ENCODE data around the gene KCNH8.
"Not testable (repeated sequence)": the region's sequence is repeated elsewhere in the genome, so short reads cannot be mapped to it uniquely, and the experiment has no call there.

The KCNH8 gene

DNA sequence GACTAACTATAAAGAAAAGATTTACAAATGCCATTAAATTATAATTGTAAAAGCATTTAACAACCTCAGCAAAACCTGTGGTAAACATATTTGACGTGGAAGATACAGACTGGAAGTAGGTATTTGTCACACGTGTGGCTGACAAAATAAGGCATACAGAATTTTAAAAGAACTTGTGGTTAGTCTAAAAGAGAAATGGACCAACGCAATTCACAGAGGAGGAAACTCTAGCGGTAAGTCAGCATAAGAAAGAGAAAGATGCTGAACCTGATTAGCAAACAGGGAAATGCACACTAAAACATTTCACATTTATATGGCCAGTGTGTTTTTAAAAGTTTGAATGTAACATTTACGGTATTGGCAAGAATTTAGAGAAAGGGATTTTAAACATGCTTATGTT lies 35.3 kb downstream of the KCNH8 start:
- no peak for DNase-seq

GRCh38 chr3:19190126-19190525 lies 41.8 kb downstream of the KCNH8 start:
- no peak for DNase-seq

DNA sequence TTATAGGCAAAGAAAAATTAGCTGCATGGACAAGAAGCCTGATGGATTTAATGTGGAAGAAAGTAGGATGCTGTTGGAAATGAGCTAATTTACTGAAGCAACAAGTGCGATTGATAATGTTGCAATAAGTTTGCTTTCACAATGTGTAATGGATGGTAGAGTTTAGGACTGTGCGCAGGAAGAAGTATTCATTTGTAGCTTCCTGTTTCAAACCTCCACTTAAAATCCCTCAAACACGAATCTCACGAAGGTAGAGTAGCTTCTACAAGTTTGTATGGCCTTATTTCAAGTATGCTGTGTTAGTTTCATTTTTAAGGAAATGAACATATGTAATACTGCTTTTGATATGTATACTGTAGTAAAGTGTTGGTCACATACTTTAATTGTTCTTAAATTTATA lies 42.3 kb downstream of the KCNH8 start:
- no peak for DNase-seq

GRCh38 chr3:19199131-19199530 lies 50.8 kb downstream of the KCNH8 start:
- no peak for DNase-seq

DNA sequence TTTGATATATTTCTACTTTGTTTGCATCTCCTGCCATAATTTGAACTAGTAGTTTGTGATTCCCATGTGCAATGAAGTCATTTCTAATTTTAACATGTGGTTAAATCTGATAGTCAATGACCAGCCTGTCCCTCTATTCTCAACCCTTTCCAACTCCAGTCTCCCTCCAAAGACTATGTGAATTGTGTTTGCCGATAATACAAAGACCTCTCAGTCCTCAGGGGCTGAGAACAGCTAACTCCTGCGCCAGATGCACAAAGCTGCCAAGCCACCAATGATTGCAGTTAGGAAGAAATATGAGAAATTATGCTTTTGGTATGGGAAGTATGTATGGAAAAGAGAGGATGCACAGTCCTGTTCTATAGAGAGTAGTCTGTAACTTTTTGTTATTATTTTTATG lies 54.0 kb downstream of the KCNH8 start:
- DNase-seq = no peak

DNA sequence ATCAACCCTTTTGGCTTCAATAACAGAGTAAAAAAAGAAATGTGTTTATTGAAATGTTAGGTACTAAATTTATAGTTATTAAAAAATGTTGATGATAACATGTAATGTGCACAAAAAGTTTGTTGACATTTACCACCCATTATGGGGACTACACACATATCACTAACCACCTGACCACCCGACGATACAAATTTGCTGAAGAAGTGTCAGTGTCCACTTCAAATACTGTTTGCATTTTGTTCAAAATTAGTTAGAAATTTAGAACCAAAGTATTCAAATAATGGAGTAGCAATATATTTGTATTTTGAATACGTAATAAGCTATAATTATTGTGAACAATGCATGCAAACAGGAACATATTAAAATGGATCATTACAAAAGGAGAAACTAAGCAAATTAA lies 54.4 kb downstream of the KCNH8 start:
- DNase-seq = no peak

DNA sequence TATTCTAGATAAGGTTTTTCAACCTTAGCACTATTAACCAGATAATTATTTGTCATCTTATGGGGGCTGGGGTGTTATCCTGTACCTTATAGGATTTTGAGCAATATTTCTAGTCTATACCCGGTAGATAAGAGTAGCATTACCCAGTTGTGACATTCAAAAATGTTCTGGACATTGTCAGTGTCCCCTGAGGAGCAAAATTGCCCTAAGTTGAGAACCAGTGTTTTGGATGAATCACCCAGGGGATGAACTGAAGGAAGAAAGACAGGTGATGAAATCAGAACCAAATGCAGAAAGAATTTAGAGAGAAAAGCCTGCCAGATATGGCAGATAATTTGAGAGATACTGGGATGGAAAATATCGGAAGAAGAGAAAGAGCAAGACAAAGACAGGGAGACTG lies 58.2 kb downstream of the KCNH8 start:
- DNase-seq = no peak

- DNase-seq = no peak
Measured at GRCh38 chr3:19213603-19214220, 65.4 kb downstream of the KCNH8 start.

DNA sequence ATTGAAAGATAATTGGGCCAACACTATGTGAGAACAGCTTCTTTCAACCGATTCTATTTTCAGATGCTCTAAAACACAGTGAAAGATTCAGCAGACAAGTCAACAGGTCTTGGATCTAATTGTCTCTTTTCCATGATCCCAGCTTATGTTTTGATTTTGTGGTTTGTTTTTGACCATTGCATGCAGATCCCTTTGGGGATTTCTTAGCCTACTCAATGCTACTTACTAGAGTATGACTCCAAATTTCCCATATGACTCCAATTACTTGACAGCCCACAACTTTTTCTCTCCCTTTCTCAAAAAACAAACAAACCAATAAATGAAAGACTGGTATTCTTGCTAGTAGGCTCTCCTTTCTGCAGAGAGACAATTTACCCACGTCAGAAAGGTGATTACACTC lies 67.1 kb downstream of the KCNH8 start:
- no peak for DNase-seq

DNA sequence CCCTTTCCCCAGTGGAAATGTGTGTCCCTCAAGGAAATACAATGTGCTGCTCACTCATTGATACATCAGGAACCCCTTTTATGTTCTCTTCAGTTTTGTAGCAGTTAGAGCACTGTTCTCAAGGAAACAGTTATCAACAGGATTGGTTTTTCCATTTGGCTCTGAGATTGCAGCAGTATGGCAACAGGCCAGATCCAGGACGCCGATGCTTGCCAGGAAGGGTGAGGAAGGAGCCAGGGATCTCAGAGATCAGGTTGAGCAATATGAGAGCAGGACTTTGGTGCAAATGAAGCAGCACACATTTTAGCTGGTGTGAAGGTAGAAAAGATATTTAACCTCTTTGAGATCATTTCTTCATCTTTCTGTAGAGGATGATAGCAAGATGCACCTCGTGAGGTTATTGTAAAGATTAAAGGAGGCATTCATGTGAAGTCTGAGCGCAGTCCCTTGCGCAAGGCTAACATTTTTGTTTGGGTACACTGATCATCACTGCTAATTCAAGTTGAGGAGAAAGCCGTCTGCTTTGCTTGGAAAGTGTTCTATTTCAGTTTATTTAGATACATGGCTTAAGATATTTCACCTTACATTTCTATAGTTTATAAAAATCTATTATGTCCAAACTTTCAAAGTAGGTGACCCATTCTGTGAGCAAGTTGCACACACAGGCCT lies 68.5 kb downstream of the KCNH8 start:
- no peak for DNase-seq

GRCh38 chr3:19220311-19220710 lies 72.0 kb downstream of the KCNH8 start:
- no peak for DNase-seq

DNA sequence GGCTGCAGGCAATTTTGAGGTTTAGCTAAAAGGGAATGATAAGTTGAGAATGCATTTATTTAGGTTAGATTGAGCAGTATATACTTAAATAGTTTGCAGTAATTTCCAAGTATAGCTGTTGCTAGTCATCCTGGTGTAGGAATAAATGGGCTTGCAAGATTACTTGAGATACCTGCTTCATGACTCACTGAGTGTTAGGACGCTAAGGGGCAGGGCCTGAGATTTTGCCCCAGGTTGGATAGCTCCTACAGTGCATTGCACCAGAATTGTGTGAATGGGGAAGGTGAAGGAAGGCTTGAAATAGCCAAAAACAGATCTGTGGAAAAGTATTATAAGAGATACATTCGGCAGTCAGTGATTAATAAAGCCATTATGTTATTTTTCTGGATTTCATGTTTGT lies 72.8 kb downstream of the KCNH8 start:
- DNase-seq = no peak

- no peak for DNase-seq
Measured at GRCh38 chr3:19226479-19226878, 78.2 kb downstream of the KCNH8 start.

- no peak for DNase-seq
Measured at GRCh38 chr3:19228167-19228566, 79.9 kb downstream of the KCNH8 start.

DNA sequence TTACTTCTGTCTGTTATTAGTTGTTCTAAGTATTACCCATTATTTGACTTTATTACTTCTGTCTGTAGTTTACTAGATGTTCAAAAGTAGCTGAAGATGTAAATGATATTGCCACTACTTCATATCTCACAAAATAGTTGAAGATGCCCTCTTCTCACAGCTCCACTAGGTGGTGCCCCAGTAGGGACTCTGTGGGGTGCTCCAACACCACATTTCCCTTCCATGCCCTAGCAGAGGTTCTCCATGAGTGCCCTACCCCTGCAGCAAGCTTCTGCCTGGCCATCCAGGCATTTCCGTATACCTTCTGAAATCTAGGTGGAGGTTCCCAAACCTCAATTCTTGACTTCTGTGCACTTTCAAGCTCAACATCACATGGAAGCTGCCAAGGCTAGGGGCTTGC lies 80.8 kb downstream of the KCNH8 start:
- no peak for DNase-seq

DNA sequence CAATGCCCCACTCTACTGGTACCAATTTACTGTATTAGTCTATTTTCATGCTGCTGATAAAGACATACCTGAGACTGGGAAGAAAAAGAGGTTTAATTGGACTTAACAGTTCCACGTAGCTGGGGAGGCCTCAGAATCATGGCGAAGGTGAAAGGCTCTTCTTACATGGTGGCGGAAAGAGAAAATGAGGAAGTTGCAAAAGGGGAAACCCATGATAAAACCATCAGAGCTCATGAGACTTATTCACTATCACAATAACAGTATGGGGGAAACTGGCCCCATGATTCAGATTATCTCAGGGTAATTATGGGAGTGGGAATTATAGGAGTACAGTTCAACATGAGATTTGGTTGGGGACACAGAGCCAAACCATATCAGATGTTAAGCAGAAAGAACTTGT lies 81.6 kb downstream of the KCNH8 start:
- DNase-seq = not testable (repeated sequence)

- no peak for DNase-seq
Measured at GRCh38 chr3:19231792-19232461, 83.6 kb downstream of the KCNH8 start.

GRCh38 chr3:19232566-19232965 lies 84.3 kb downstream of the KCNH8 start:
- DNase-seq = no peak

GRCh38 chr3:19233882-19234784 lies 85.8 kb downstream of the KCNH8 start:
- DNase-seq = not testable (repeated sequence)

- DNase-seq = no peak
Measured at GRCh38 chr3:19248143-19248542, 99.8 kb downstream of the KCNH8 start.

- DNase-seq = no peak
Measured at GRCh38 chr3:19248767-19249166, 100.5 kb downstream of the KCNH8 start.

DNA sequence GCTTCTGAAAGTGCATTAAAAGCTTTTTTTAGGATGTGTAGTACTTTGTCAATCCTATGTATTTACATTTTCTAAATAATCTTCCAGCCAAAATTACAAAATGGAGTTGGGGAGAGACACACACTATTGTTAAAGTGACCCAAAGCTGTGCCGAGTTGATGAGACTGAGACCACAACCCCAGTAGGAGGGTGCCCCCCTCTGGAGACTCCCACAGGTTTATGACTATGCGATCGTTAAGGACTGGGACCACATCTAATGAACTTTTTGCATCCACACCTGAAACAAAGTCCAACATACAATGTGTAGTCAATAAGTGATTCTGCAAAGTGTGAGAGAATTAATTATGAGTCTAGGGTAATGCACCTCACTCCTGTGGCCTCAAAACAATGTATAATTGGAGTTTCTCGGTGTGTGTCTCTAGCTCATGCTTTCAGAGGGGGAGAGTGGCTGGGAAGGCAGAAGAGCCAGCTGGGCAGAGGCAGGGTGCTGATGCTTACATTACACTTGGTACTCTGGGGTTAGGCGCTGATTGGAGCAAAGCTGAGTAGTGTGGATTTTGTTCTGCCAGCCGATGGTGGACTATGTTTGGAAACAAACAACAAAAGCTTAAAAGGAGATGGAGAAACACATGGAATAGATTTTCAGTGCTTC lies 102.8 kb downstream of the KCNH8 start:
- no peak for DNase-seq

DNA sequence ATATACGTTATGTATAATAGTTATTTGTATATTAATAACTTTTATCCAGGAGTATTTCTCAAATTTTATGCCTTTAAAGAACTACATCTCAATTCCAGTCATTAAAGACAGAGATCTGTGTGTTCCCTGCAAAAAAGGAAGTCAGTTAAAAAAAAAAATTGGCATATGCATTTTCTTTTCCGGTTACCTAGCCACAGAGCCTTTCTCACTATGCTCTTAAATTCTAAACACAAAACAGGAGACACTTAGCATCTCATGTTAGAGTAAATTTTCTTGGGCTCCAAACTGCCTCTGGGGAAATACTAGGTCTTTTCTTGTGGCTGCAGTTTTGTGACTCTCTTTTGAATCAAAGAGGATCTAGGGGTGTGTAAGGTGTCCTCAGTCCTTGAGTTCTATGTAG lies 105.9 kb downstream of the KCNH8 start:
- DNase-seq = no peak
